HG03565 (cell line): ENCODE measurements around the gene CREB3L1.

ENCODE experiments used
- ATAC-seq: cut with Tn5 transposase; IDR thresholded peaks from one replicate; pipeline ENCODE4 v1.9.1; 2021; ENCODE audit warnings: mild to moderate bottlenecking, moderate library complexity; ENCODE audit not compliant: unreplicated experiment

Gene CREB3L1

GRCh38 chr11:46321757-46322156 lies 44.3 kb downstream of the CREB3L1 start:
- ATAC-seq: no peak

GRCh38 chr11:46322759-46323158 lies 45.3 kb downstream of the CREB3L1 start:
- ATAC-seq: no peak

GRCh38 chr11:46326813-46327416 lies 49.5 kb downstream of the CREB3L1 start:
- ATAC-seq: no peak

GRCh38 chr11:46327829-46328228 lies 50.4 kb downstream of the CREB3L1 start:
- ATAC-seq: no peak

GRCh38 chr11:46330154-46330553 lies 52.7 kb downstream of the CREB3L1 start:
- no peak for ATAC-seq

- ATAC-seq: no peak
These were observed 53.3 kb downstream of the CREB3L1 start for GRCh38 chr11:46330563-46331281.

- no peak for ATAC-seq
These were observed 54.0 kb downstream of the CREB3L1 start for GRCh38 chr11:46331282-46331984.

- no peak for ATAC-seq
These were observed 54.7 kb downstream of the CREB3L1 start for GRCh38 chr11:46332093-46332567.

- no peak for ATAC-seq
These were observed 55.3 kb downstream of the CREB3L1 start for GRCh38 chr11:46332568-46333393.

- ATAC-seq: no peak
These were observed 56.0 kb downstream of the CREB3L1 start for GRCh38 chr11:46333394-46333947.

- ATAC-seq: no peak
These were observed 56.7 kb downstream of the CREB3L1 start for GRCh38 chr11:46334211-46334610.

- no peak for ATAC-seq
These were observed 57.8 kb downstream of the CREB3L1 start for GRCh38 chr11:46335271-46335670.

GRCh38 chr11:46335890-46336562 lies 58.6 kb downstream of the CREB3L1 start:
- no peak for ATAC-seq

- no peak for ATAC-seq
These were observed 59.2 kb downstream of the CREB3L1 start for GRCh38 chr11:46336563-46337180.

- ATAC-seq: no peak
These were observed 60.3 kb downstream of the CREB3L1 start for GRCh38 chr11:46337626-46338345.

GRCh38 chr11:46338636-46338987 lies 61.1 kb downstream of the CREB3L1 start:
- ATAC-seq: no peak

GRCh38 chr11:46338988-46339666 lies 61.7 kb downstream of the CREB3L1 start:
- no peak for ATAC-seq

GRCh38 chr11:46339816-46340215 lies 62.4 kb downstream of the CREB3L1 start:
- no peak for ATAC-seq

- ATAC-seq: no peak
These were observed 64.0 kb downstream of the CREB3L1 start for GRCh38 chr11:46341454-46341853.
